Measurements from ENCODE around the gene MAP2K1.
"Not testable (repeated sequence)": the region's sequence is repeated elsewhere in the genome, so short reads cannot be mapped to it uniquely, and the experiment has no call there.

MAP2K1 gene

GRCh38 chr15:66393037-66393436 is 6.3 kb downstream of the MAP2K1 start:
- not testable (repeated sequence) for DNase-seq (ENCODE audit: low read depth in 2 of 2)

DNA sequence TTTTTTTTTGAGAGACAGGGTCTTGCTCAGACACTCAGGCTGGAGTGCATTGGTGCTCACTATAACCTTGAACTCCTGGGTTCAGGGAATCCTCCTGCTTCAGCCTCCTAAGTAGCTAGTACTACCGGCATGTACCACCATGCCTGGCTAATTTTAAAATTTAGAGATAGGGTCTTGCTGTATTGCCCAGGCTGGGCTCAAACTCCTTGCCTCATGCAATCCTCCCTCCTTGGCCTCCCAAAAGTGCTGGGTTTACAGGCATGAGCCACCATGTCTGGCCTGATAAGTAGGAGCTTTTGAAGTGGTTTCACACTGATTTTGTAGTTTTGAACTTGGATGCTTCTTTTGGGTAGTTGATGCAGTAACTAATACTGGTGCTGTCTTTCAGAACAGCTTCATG is 7.8 kb downstream of the MAP2K1 start:
- DNase-seq (ENCODE audit: low read depth in 2 of 2), result no peak

DNA sequence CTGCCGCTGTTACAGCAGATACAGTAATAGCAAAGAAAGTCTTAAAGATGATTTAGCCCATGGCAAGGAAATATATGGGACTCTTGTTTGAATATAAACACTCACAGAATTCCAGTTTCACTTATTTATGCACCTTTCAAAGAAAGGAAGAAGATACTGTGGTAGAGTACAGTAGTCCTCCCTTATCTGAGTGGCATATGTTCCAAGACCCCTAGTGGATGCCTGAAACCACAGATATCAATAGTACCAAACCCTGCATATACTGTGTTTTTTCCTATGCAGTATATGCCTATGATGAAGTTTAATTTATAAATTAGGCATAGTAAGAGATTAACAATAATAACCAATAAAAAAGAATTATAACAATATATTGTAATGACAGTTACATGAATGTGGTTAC is 8.2 kb downstream of the MAP2K1 start:
- DNase-seq (ENCODE audit: low read depth in 2 of 2), result no peak

- DNase-seq (ENCODE audit: low read depth in 2 of 2), result no peak
These were observed 12.6 kb downstream of the MAP2K1 start for GRCh38 chr15:66399276-66399675.

DNA sequence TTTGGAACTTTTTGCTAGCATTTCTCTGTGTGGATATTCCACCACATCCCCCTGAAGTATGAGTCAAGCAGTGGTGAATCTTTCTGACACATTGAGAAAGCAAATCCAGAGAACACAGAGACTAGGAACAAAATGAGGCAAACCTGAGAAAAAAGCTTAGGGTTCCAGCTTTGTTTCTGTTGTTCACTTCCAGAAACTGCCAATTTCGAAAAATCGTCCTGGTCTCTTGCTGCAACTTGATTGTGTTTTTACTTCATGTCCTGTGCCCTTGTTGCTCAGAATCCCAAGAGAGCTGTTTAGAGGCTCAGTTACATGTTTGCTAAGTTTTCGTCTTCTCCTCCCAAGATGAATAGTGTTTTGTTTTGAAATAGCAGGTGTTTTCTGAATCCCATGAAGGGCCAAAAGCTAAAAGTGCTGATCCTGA is 13.7 kb downstream of the MAP2K1 start:
- DNase-seq (ENCODE audit: low read depth in 2 of 2), result no peak

GRCh38 chr15:66401130-66402021 is 14.7 kb downstream of the MAP2K1 start:
- DNase-seq (ENCODE audit: low read depth in 2 of 2), result no peak

DNA sequence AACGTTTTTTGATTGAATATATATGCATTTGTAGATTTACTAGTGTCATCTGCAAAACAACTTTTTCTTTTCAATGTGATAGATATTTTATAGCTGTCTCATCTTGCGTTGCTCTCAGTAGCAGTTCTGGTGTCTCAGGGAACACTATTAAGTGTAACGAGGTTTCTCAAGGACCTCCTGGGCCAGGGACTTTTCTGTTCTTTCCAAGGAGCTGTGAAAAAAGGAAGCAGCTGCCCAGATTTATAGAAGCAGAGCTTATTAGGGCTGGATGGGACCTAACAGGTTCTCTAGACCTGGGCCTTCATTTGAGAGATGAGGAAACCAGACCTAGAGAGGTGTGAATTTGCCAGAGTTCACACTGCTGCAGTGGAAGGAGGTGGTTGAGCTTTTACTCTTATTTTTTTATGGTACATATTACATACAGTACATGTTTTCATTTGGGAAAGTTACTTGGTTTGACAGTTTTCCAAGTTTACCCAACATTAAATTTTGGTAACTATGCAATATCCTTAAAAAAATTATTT is 16.1 kb downstream of the MAP2K1 start:
- DNase-seq (ENCODE audit: low read depth in 2 of 2), result no peak

DNA sequence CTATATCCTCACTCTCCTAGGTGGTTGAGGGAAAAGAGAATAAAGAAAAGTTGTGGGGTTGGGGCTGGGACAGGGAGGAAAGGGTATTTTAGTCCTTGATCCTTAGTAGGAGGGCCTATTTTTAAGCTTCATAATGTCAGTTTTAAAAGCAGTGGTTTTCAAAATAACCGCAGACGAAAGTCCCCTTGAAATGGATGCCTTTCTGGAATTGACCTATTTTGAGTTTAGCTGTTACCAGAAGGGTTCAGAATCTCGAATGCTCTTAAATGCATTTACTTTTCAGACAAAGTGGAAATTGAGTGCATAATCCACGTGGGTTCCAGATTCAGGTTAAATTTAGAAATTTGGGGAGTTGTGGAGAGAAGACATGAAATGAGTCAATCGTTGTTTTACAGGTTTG is 16.6 kb downstream of the MAP2K1 start:
- DNase-seq (ENCODE audit: low read depth in 2 of 2), result no peak

- DNase-seq (ENCODE audit: low read depth in 2 of 2), result no peak
These were observed 17.4 kb downstream of the MAP2K1 start for GRCh38 chr15:66404122-66404521.

- DNase-seq (ENCODE audit: low read depth in 2 of 2), result no peak
These were observed 17.8 kb downstream of the MAP2K1 start for GRCh38 chr15:66404532-66404931.

GRCh38 chr15:66405007-66405406 is 18.3 kb downstream of the MAP2K1 start:
- DNase-seq (ENCODE audit: low read depth in 2 of 2), result no peak

DNA sequence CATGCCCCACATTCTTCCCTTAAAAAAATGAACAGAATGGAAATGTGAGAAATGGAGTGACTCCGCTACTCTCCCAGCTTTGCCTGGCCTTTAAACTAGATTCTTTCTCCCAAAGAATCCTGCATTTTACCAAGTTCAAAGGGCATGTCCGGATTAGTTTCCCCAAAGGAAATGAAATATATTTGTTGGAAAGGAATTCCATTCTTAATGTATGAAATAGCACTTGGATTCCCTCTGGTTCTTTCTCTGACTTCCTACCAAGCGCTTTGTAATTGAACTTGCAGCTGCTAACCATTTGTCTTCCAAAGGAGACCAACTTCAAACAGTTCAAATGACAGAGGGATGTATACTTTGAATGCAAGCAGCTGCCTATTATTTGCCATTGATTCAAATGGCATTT is 18.9 kb downstream of the MAP2K1 start:
- no peak for DNase-seq (ENCODE audit: low read depth in 2 of 2)

DNA sequence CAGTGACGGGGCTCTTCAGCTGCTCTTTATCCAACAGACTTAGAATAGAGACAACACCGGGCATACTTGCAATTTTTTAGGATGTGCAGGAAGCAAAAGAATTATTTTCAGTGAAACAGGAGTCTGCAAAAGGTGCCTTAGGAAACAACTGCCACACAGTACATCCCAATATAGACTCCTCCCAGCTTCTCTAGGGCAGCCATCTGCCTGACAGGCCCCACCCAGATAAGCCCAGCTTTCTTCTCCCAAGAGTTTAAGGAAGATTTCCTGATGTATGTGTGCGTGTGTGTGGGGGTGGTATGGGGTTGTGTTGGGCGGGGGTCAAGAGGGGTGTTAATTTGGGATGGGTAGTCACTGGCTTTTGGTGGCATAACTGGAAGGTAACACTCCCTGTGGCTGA is 21.5 kb downstream of the MAP2K1 start:
- no peak for DNase-seq (ENCODE audit: low read depth in 2 of 2)

- no peak for DNase-seq (ENCODE audit: low read depth in 2 of 2)
These were observed 22.1 kb downstream of the MAP2K1 start for GRCh38 chr15:66408675-66409282.

- DNase-seq (ENCODE audit: low read depth in 2 of 2), result no peak
These were observed 22.9 kb downstream of the MAP2K1 start for GRCh38 chr15:66409565-66410108.

- no peak for DNase-seq (ENCODE audit: low read depth in 2 of 2)
These were observed 24.5 kb downstream of the MAP2K1 start for GRCh38 chr15:66411190-66411589.

DNA sequence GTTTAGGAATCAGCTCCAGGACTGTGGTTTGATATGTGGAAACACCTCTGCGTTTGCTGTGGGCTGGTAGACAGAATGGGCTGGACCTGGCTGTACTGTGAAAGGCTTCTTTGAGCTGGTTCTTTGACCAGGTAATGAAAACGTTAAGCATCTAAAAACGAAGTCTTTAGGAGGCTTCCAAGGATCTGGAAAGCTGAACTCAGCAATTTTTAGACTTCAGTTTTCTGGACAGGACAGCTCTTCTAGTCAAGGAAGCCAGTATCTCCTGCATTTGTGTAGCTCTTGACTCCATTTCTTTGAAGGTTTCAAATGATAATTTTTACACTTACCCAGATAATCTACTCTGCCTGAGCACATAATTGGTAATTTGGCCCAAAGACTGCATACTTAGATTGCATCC is 25.5 kb downstream of the MAP2K1 start:
- no peak for DNase-seq (ENCODE audit: low read depth in 2 of 2)

GRCh38 chr15:66413579-66413978 is 26.9 kb downstream of the MAP2K1 start:
- DNase-seq (ENCODE audit: low read depth in 2 of 2), result no peak

- no peak for DNase-seq (ENCODE audit: low read depth in 2 of 2)
These were observed 28.6 kb downstream of the MAP2K1 start for GRCh38 chr15:66415360-66415759.

- DNase-seq (ENCODE audit: low read depth in 2 of 2), result no peak
These were observed 31.0 kb downstream of the MAP2K1 start for GRCh38 chr15:66417736-66418135.

- no peak for DNase-seq (ENCODE audit: low read depth in 2 of 2)
These were observed 32.8 kb downstream of the MAP2K1 start for GRCh38 chr15:66419471-66419870.

DNA sequence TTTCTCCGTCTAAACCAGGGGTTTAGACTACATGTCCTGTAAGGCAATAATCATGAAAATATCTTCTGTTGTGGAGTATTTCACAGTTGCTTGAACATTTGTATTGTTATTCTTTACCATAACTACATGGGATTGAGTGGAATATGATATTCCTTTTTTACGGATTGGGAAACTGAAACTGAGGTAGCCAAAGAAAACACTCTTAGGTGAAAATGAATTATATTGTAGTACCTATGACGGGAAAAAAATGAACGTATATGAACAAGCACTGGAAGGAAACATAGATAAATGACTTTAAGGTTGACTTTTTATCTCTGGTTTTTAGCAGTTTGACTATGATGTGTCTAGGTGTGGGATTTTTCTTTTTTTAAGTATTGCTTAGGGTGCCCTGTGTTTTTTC is 35.6 kb downstream of the MAP2K1 start:
- no peak for DNase-seq (ENCODE audit: low read depth in 2 of 2)

DNA sequence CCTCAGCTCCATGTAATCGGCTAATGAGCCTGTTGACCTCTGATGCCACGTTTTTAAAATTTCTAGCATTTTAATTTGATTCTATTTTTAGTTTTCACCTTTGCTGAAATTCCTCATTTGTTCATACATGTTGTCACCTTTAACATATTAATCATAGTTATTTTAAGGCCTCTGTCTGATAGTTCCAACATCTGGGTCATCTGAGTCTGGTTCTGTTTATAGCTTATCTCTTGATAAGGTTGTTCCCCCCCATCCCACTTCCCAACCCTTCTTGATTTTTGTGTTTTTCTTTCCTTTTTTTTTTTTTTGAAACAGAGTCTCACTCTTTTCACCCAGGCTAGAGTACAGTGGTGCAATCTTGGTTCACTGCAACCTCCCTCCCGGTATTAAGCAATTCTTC is 36.4 kb downstream of the MAP2K1 start:
- DNase-seq (ENCODE audit: low read depth in 2 of 2), result no peak

All from activated CD8-positive, alpha-beta memory T cell treated with anti-CD3 and anti-CD28 coated beads for 4 hours (primary cell).